Left lobe of liver (tissue), 1 donor: ENCODE data around the gene PNP. TPM values are rescaled to one million over a fixed set of nuclear protein-coding genes. Genes with fewer than 3 reads are reported as not detected.

Experiments
- total RNA-seq: library from RNA; stranded (reverse); gene quantifications from one replicate; pipeline ENCODE4 v1.2.1, GENCODE V29; 2021
- donor health status: DM: no; HTN: yes; CAD: no.

The PNP gene
- total RNA-seq, 1 donor from 2014 or later: 45.0 TPM

Other genes starting within 250 kb of the PNP start
- not detected for gene OR11H6, start 245.7 kb upstream of the PNP start, total RNA-seq
- gene OR11H7, start 240.4 kb upstream of the PNP start, total RNA-seq: not detected
- gene OR11H4, start 230.1 kb upstream of the PNP start, total RNA-seq: not detected
- gene TTC5, start 163.5 kb upstream of the PNP start, total RNA-seq: 4.3 TPM
- gene CCNB1IP1, start 136.1 kb upstream of the PNP start, total RNA-seq: 30.5 TPM
- gene PARP2, start 125.8 kb upstream of the PNP start, total RNA-seq: 8.9 TPM
- gene TEP1, start 55.9 kb upstream of the PNP start, total RNA-seq: 14.9 TPM
- gene KLHL33, start 33.2 kb upstream of the PNP start, total RNA-seq: 0.20 TPM
- 11.5 TPM for gene OSGEP, start 14.6 kb upstream of the PNP start, total RNA-seq
- gene APEX1, start 14.2 kb upstream of the PNP start, total RNA-seq: 50.9 TPM
- gene PIP4P1, start 8.0 kb upstream of the PNP start, total RNA-seq: 11.7 TPM
- gene RNASE10, start 36.1 kb downstream of the PNP start, total RNA-seq: 0.91 TPM
- gene RNASE9, start 91.6 kb downstream of the PNP start, total RNA-seq: not detected
- gene RNASE11, start 118.6 kb downstream of the PNP start, total RNA-seq: not detected
- not detected for gene RNASE12, start 122.0 kb downstream of the PNP start, total RNA-seq
- not detected for gene OR6S1, start 172.3 kb downstream of the PNP start, total RNA-seq
- 152 TPM for gene RNASE4, start 215.2 kb downstream of the PNP start, total RNA-seq
- 685 TPM for gene ANG, start 219.4 kb downstream of the PNP start, total RNA-seq